ENCODE data around the gene TXLNG. TPM values are rescaled to one million over a fixed set of nuclear protein-coding genes. Genes with fewer than 3 reads are reported as not detected.

Gene TXLNG
- total RNA-seq, 4 donors from 2014 or later = 9.6 to 13.6 (median 11.9) TPM

- H3K27me3 ChIP-seq = no peaks in the 10 kb centered on the region
- peaks cover 0 to 11% (median 4%) of the 10 kb centered on the region in 4 donors for H3K4me1 ChIP-seq
- no peaks in the 10 kb centered on the region for H3K9me3 ChIP-seq
- intact Hi-C loops (cut with DNase I) = no loop called here
- peaks cover 3 to 73% (median 40%) of the 10 kb centered on the region in 4 donors for H3K36me3 ChIP-seq
- no peak overlapping the region for H3K4me3 ChIP-seq
- TF ChIP-seq CTCF (IDR thresholded peaks at IDR 0.05) (no peak), POLR2AphosphoS5 (IDR thresholded peaks at IDR 0.05) (peak in 1 of 2 donors; percentile 31)
- 56% methylated on average over 6 of the region's 6 CpGs for WGBS
- no peak for DNase-seq (ENCODE audit: extremely low spot score)
- peak overlapping the region in 2 of 4 donors; percentile 15 to 33 for H3K27ac ChIP-seq (replicated peaks in 1 of 4)
These were observed 62.3 kb downstream of the TXLNG start for GRCh38 chrX:16848541-16848940.

- 56% methylated on average over 1 of the region's 1 CpG for WGBS
- intact Hi-C loops (cut with DNase I) = no loop called here
- Histone ChIP-seq H3K36me3 (peaks cover 0 to 62% (median 32%) of the 10 kb centered on the region in 4 donors), H3K4me1 (peaks cover 0 to 9% (median 2%) of the 10 kb centered on the region in 4 donors), H3K27ac (replicated peaks in 1 of 4) (no peak overlapping the region), H3K9me3 (no peaks in the 10 kb centered on the region), H3K4me3 (no peak overlapping the region), H3K27me3 (no peaks in the 10 kb centered on the region)
- TF ChIP-seq EP300 (IDR thresholded peaks at IDR 0.05) (no peak), POLR2AphosphoS5 (IDR thresholded peaks at IDR 0.05) (no peak), POLR2A (IDR thresholded peaks at IDR 0.05; ENCODE audit: low read depth) (no peak), CTCF (IDR thresholded peaks at IDR 0.05) (no peak)
- DNase-seq (ENCODE audit: extremely low spot score) = no peak
These were observed 65.2 kb downstream of the TXLNG start for GRCh38 chrX:16851421-16851820.

GRCh38 chrX:16851827-16852226 lies 65.6 kb downstream of the TXLNG start:
- H3K4me3 ChIP-seq = no peak overlapping the region
- WGBS = 98% methylated on average over 3 of the region's 3 CpGs
- H3K4me1 ChIP-seq = peaks cover 0 to 9% (median 2%) of the 10 kb centered on the region in 4 donors
- no peak for DNase-seq (ENCODE audit: extremely low spot score)
- peaks cover 1 to 62% (median 34%) of the 10 kb centered on the region in 4 donors for H3K36me3 ChIP-seq
- TF ChIP-seq EP300 (IDR thresholded peaks at IDR 0.05) = no peak
- TF ChIP-seq POLR2A (IDR thresholded peaks at IDR 0.05; ENCODE audit: low read depth) = no peak
- TF ChIP-seq POLR2AphosphoS5 (IDR thresholded peaks at IDR 0.05) = no peak
- no peak for TF ChIP-seq CTCF (IDR thresholded peaks at IDR 0.05)
- no peak overlapping the region for H3K27ac ChIP-seq (replicated peaks in 1 of 4)
- intact Hi-C loops (cut with DNase I) = no loop called here
- H3K27me3 ChIP-seq = peaks cover 0 to 3% (median 0%) of the 10 kb centered on the region in 4 donors
- H3K9me3 ChIP-seq = no peaks in the 10 kb centered on the region

GRCh38 chrX:16852617-16853179 lies 66.4 kb downstream of the TXLNG start:
- 92% methylated on average over 12 of the region's 12 CpGs for WGBS
- H3K9me3 ChIP-seq = no peaks in the 10 kb centered on the region

More at GRCh38 chrX:16852617-16853179, 66.4 kb downstream of the TXLNG start:
- no peak for DNase-seq (ENCODE audit: extremely low spot score)
- H3K27ac ChIP-seq (replicated peaks in 1 of 4) = no peak overlapping the region
- peaks cover 0 to 4% (median 0%) of the 10 kb centered on the region in 4 donors for H3K27me3 ChIP-seq
- intact Hi-C loops (cut with DNase I) = no loop called here
- no peak overlapping the region for H3K4me3 ChIP-seq
- H3K4me1 ChIP-seq = peaks cover 0 to 9% (median 2%) of the 10 kb centered on the region in 4 donors
- peaks cover 6 to 61% (median 36%) of the 10 kb centered on the region in 4 donors for H3K36me3 ChIP-seq
- TF ChIP-seq POLR2AphosphoS5 (IDR thresholded peaks at IDR 0.05) (no peak), POLR2A (IDR thresholded peaks at IDR 0.05; ENCODE audit: low read depth) (no peak), CTCF (IDR thresholded peaks at IDR 0.05) (no peak), EP300 (IDR thresholded peaks at IDR 0.05) (no peak)
